ENCODE data around the gene APEH. TPM values are rescaled to one million over a fixed set of nuclear protein-coding genes. Genes with fewer than 3 reads are reported as not detected.

APEH gene
- polyA plus RNA-seq, 2 of the 4 experiments (the other 2 are of a cell fraction): 60.8 to 64.9 TPM

DNA sequence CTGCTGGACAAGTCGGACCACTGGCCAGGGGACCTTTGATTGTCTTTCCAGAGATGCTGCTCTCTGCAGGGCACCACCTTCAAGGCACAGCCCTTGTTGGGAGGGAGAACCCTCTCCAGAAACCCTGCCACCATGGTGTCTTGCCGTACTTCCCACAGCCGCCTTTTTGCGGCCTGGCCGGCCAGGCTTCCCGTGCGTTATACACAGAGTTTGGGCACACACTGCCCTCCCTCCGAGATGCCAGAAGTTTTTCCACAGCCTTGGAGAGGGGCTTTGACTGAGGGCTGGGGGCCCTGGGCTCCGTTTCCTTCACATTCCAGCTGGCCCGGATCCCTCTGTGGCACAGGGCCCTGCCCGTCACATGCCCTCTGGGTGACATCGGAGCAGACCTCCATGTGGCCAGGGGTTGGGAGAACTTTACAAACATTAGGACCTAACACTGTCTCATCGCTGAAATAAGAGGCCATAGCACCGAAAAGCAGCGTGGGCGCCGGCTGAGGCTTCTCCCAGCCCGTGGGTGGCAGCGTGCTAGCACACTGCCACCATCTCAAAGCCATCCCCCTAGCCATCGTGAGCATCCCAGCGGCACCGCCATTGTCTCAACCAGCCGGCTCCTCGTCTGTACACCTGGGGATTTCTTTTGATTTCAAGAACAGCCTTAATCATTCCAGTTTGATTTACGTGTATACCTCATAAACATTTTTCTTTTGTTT is 6.3 kb upstream of the APEH start:
- Histone ChIP-seq H3K27ac (peak overlapping the region; percentile 27 to 67; a peak in 2 of 6 replicates), H3K4me1 (peaks cover 26% of the 10 kb centered on the region), H3K4me3 (no peak overlapping the region), H3K9me3 (no peaks in the 10 kb centered on the region), H3K4me2 (peak overlapping the region; percentile 70)
- TF ChIP-seq RAD21 (conservative IDR thresholded peaks at IDR 0.05 in 1 of 2, IDR thresholded peaks at IDR 0.05 in 1 of 2): no peak
- no peak for TF ChIP-seq TP53 (CRISPR knock-in tag; IDR thresholded peaks at IDR 0.05)
- no peak for TF ChIP-seq HOXB13 (CRISPR knock-in tag; IDR thresholded peaks at IDR 0.05; ENCODE audit: low read depth)
- TF ChIP-seq NFE2L2 (conservative IDR thresholded peaks at IDR 0.05; ENCODE audit: low read length): no peak
- TF ChIP-seq HES2 (IDR thresholded peaks at IDR 0.05): no peak
- TF ChIP-seq, protein P1, sequence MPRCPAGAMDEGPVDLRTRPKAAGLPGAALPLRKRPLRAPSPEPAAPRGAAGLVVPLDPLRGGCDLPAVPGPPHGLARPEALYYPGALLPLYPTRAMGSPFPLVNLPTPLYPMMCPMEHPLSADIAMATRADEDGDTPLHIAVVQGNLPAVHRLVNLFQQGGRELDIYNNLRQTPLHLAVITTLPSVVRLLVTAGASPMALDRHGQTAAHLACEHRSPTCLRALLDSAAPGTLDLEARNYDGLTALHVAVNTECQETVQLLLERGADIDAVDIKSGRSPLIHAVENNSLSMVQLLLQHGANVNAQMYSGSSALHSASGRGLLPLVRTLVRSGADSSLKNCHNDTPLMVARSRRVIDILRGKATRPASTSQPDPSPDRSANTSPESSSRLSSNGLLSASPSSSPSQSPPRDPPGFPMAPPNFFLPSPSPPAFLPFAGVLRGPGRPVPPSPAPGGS (IDR thresholded peaks at IDR 0.05): no peak
- no peak for TF ChIP-seq CHD2 (IDR thresholded peaks at IDR 0.05; ENCODE audit: low read length, partially characterized antibody)
- TF ChIP-seq MYC (IDR thresholded peaks at IDR 0.05; ENCODE audit: borderline replicate concordance, low read length): no peak
- TF ChIP-seq ATOH8 (CRISPR knock-in tag; IDR thresholded peaks at IDR 0.05; ENCODE audit: low read depth): no peak
- TF ChIP-seq ZFP36 (IDR thresholded peaks at IDR 0.05; ENCODE audit: borderline replicate concordance, partially characterized antibody): no peak
- TF ChIP-seq CBX8 (IDR thresholded peaks at IDR 0.05): no peak
- TF ChIP-seq CHD4 (IDR thresholded peaks at IDR 0.05; ENCODE audit: borderline replicate concordance): no peak
- TF ChIP-seq MAFK (IDR thresholded peaks at IDR 0.05; ENCODE audit: partially characterized antibody): no peak
- no peak for TF ChIP-seq KDM1A (IDR thresholded peaks at IDR 0.05; ENCODE audit: low read depth)
- no peak for TF ChIP-seq PBX3 (IDR thresholded peaks at IDR 0.05)
- no peak for TF ChIP-seq POLR2A (IDR thresholded peaks at IDR 0.05; ENCODE audit: low read length)
- TF ChIP-seq, protein P2, sequence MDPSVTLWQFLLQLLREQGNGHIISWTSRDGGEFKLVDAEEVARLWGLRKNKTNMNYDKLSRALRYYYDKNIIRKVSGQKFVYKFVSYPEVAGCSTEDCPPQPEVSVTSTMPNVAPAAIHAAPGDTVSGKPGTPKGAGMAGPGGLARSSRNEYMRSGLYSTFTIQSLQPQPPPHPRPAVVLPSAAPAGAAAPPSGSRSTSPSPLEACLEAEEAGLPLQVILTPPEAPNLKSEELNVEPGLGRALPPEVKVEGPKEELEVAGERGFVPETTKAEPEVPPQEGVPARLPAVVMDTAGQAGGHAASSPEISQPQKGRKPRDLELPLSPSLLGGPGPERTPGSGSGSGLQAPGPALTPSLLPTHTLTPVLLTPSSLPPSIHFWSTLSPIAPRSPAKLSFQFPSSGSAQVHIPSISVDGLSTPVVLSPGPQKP (IDR thresholded peaks at IDR 0.05; ENCODE audit: low read depth, low read length): no peak
- POLR2A ChIA-PET: no interaction called here
- no peak for DNase-seq (ENCODE audit: low read depth in 1 of 2, low spot score in 1 of 2)
- FAIRE-seq: no peak
- WGBS (ENCODE audit: missing lambda C conversion rate): 82% methylated on average over 18 of the region's 25 CpGs
- CTCF ChIA-PET: interaction anchor here (1.0 kb wide), 1 partner anchor 131 kb away, joined by 3 read pairs; no protein-coding TSS in a partner anchor
- no peak for ATAC-seq

- CTCF ChIA-PET: interaction anchor here (1.0 to 5.4 kb wide), 2 partner anchors 130 to 131 kb away, joined by 3 to 210 read pairs; no protein-coding TSS in a partner anchor
- peaks cover 26% of the 10 kb centered on the region for H3K4me1 ChIP-seq
- no peaks in the 10 kb centered on the region for H3K9me3 ChIP-seq
- peak overlapping the region; percentile 70 for H3K4me2 ChIP-seq
- DNase-seq (ENCODE audit: low read depth in 1 of 2, low spot score in 1 of 2) (peak; percentile 21 to 50), FAIRE-seq (no peak), ATAC-seq (peak in 1 of 2 experiments; percentile 43; a peak in 3 of 6 replicates)
- WGBS (ENCODE audit: missing lambda C conversion rate): 0% methylated on average over 2 of the region's 5 CpGs
- peak overlapping the region in 1 of 2 experiments; percentile 67; a peak in 3 of 6 replicates for H3K27ac ChIP-seq
- TF ChIP-seq RNF2 (IDR thresholded peaks at IDR 0.05; ENCODE audit: borderline replicate concordance, low read depth): no peak
- TF ChIP-seq, protein P3, sequence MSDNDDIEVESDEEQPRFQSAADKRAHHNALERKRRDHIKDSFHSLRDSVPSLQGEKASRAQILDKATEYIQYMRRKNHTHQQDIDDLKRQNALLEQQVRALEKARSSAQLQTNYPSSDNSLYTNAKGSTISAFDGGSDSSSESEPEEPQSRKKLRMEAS (IDR thresholded peaks at IDR 0.05): no peak
- TF ChIP-seq FOSL2 (IDR thresholded peaks at IDR 0.05): no peak
- no peak for TF ChIP-seq FOSL2 (CRISPR knock-in tag; IDR thresholded peaks at IDR 0.05)
- TF ChIP-seq PHF8 (IDR thresholded peaks at IDR 0.05; ENCODE audit: borderline replicate concordance, low read depth): no peak
- no peak for TF ChIP-seq MAFK (IDR thresholded peaks at IDR 0.05; ENCODE audit: partially characterized antibody)
- no peak for TF ChIP-seq RFX5 (IDR thresholded peaks at IDR 0.05)
- no peak for TF ChIP-seq POLR2A (IDR thresholded peaks at IDR 0.05; ENCODE audit: low read length)
- TF ChIP-seq TP53 (CRISPR knock-in tag; IDR thresholded peaks at IDR 0.05): no peak
- TF ChIP-seq KDM1A (IDR thresholded peaks at IDR 0.05; ENCODE audit: low read depth): no peak
- TF ChIP-seq NFE2L2 (conservative IDR thresholded peaks at IDR 0.05; ENCODE audit: low read length): no peak
- TF ChIP-seq SMC3 (IDR thresholded peaks at IDR 0.05): no peak
- no peak for TF ChIP-seq CBX2 (IDR thresholded peaks at IDR 0.05; ENCODE audit: borderline replicate concordance, low read depth)
- H3K4me3 ChIP-seq: 0 out of 3 replicates have a peak overlapping the region, but pooled peaks have one; percentile 13
- POLR2A ChIA-PET: no interaction called here
Measured at GRCh38 chr3:49668414-49668797, 5.7 kb upstream of the APEH start.

All from A549 (cell line).